GM12892 (cell line): ENCODE measurements around the gene FTCDNL1.

Experiments used
- POLR2A ChIP-seq: IDR thresholded peaks from 2 replicates; pipeline ENCODE4 v1.6.1; 2011; ENCODE audit warnings: low read depth, low read length, control low read depth
- POLR2AphosphoS5 ChIP-seq: IDR thresholded peaks from 2 replicates; pipeline ENCODE4 v1.6.1; 2011; ENCODE audit warnings: low read depth, low read length, control low read depth

DNA sequence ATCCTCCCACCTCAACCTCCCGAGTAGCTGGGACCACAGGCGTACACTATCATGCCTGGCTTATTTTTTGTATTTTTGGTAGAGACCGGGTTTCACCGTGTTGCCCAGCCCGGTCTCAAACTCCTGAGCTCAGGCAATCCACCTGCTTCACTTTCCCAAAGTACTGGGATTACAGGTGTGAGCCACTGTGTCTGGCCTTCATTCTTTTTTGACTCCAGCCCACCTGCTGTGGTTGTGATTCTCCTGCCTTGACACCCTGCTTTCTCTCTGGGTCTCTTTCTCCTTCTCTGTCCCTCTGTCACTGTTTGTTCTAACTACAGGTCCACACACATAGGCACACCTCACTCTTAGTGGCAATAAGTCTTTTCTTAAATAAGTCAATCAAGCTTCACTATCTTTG is 85.3 kb downstream of the FTCDNL1 start:
- TF ChIP-seq POLR2A = no peak
- TF ChIP-seq POLR2AphosphoS5 = no peak
